Hepatocyte (in vitro differentiated cells): ENCODE results near the gene KIAA1549.

Source experiments
- EZH2 ChIP-seq: fragments of 200-600 bp; sonication (generic); IDR thresholded peaks from 2 replicates; pipeline ENCODE4 v1.6.1; 2016; ENCODE audit warnings: antibody characterized with exemption, mild to moderate bottlenecking, borderline replicate concordance
- EZH2phosphoT487 ChIP-seq: fragments of 200-600 bp; sonication (generic); IDR thresholded peaks from one replicate; pipeline ENCODE4 v1.6.1; 2018; ENCODE audit warnings: antibody characterized with exemption, mild to moderate bottlenecking, low read depth, moderate library complexity; ENCODE audit not compliant: unreplicated experiment, severe bottlenecking
- TF ChIP-seq, protein P1 (sequence below): fragments of 200-600 bp; sonication (generic); IDR thresholded peaks from 2 replicates; pipeline ENCODE4 v1.5.1; 2016; ENCODE audit warnings: antibody characterized with exemption, mild to moderate bottlenecking; ENCODE audit not compliant: poor library complexity

DNA sequence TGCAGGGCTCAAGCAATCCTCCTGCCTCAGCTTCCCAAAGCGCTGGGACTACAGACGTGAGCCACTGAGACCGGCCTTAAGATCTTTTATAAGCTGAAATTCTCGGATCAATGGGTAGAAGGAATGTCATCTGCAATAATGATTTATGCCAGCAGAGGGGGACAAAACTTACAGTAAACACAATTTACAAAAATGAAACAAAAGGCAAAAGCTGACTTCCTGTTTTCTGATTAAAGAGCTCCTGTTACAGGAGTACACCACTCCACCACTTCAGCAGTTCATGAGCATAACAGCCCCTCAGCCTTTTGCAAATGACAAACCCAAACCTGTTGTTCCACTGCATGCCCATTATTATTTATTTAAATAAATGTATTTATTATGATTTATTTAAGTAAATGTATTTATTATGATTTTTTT lies 94.7 kb downstream of the KIAA1549 start:
- TF ChIP-seq, protein P1, sequence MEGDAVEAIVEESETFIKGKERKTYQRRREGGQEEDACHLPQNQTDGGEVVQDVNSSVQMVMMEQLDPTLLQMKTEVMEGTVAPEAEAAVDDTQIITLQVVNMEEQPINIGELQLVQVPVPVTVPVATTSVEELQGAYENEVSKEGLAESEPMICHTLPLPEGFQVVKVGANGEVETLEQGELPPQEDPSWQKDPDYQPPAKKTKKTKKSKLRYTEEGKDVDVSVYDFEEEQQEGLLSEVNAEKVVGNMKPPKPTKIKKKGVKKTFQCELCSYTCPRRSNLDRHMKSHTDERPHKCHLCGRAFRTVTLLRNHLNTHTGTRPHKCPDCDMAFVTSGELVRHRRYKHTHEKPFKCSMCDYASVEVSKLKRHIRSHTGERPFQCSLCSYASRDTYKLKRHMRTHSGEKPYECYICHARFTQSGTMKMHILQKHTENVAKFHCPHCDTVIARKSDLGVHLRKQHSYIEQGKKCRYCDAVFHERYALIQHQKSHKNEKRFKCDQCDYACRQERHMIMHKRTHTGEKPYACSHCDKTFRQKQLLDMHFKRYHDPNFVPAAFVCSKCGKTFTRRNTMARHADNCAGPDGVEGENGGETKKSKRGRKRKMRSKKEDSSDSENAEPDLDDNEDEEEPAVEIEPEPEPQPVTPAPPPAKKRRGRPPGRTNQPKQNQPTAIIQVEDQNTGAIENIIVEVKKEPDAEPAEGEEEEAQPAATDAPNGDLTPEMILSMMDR: peak; percentile 71
- TF ChIP-seq EZH2phosphoT487: no peak
- TF ChIP-seq EZH2: no peak
